ENCODE results near the gene OR6S1. TPM values are rescaled to one million over a fixed set of nuclear protein-coding genes. Genes with fewer than 3 reads are reported as not detected.

The OR6S1 gene
- total and polyA plus RNA-seq, 5 donors from 2014 or later = not detected

Other genes starting within 250 kb of the OR6S1 start
- 63.8 TPM for gene TEP1, start 228.2 kb downstream of the OR6S1 start, total RNA-seq
- 1 to 10 TPM; 2.8 to 7.1 (median 5.3) TPM for gene TEP1, start 228.2 kb downstream of the OR6S1 start, polyA plus RNA-seq
- gene KLHL33, start 205.5 kb downstream of the OR6S1 start, total RNA-seq = 0.72 TPM
- not detected for gene KLHL33, start 205.5 kb downstream of the OR6S1 start, polyA plus RNA-seq
- gene OSGEP, start 186.9 kb downstream of the OR6S1 start, total RNA-seq = 40.8 TPM
- 10 to 100 TPM; 27.3 to 34.2 (median 32.9) TPM for gene OSGEP, start 186.9 kb downstream of the OR6S1 start, polyA plus RNA-seq
- 72.6 TPM for gene APEX1, start 186.5 kb downstream of the OR6S1 start, total RNA-seq
- 100 to 1,000 TPM in 2 of 4 donors, 10 to 100 TPM in 2; 81.8 to 121 (median 101) TPM for gene APEX1, start 186.5 kb downstream of the OR6S1 start, polyA plus RNA-seq
- gene PIP4P1, start 180.3 kb downstream of the OR6S1 start, total RNA-seq = 65.6 TPM
- 10 to 100 TPM; 24.7 to 38.3 (median 30.4) TPM for gene PIP4P1, start 180.3 kb downstream of the OR6S1 start, polyA plus RNA-seq
- 33.4 TPM for gene PNP, start 172.3 kb downstream of the OR6S1 start, total RNA-seq
- 10 to 100 TPM; 28.8 to 42.5 (median 40.3) TPM for gene PNP, start 172.3 kb downstream of the OR6S1 start, polyA plus RNA-seq
- gene RNASE10, start 136.2 kb downstream of the OR6S1 start, total RNA-seq = not detected
- under 1 TPM in 1 of 4 donors, not detected in 3; 0.33 TPM for gene RNASE10, start 136.2 kb downstream of the OR6S1 start, polyA plus RNA-seq
- gene RNASE9, start 80.6 kb downstream of the OR6S1 start, total RNA-seq = not detected
- gene RNASE9, start 80.6 kb downstream of the OR6S1 start, polyA plus RNA-seq = not detected
- gene RNASE11, start 53.7 kb downstream of the OR6S1 start, total RNA-seq = not detected
- not detected for gene RNASE11, start 53.7 kb downstream of the OR6S1 start, polyA plus RNA-seq
- not detected for gene RNASE12, start 50.3 kb downstream of the OR6S1 start, total RNA-seq
- not detected for gene RNASE12, start 50.3 kb downstream of the OR6S1 start, polyA plus RNA-seq
- 0.17 TPM for gene RNASE4, start 42.9 kb upstream of the OR6S1 start, total RNA-seq
- gene RNASE4, start 42.9 kb upstream of the OR6S1 start, polyA plus RNA-seq = 1 to 10 TPM in 3 of 4 donors, under 1 TPM in 1; 0.75 to 4.1 (median 2.9) TPM
- 0.62 TPM for gene ANG, start 47.1 kb upstream of the OR6S1 start, total RNA-seq
- gene ANG, start 47.1 kb upstream of the OR6S1 start, polyA plus RNA-seq = 1 to 10 TPM in 2 of 4 donors, under 1 TPM in 2; 0.59 to 2.3 (median 1.1) TPM
- not detected for gene EDDM3A, start 104.2 kb upstream of the OR6S1 start, total RNA-seq
- not detected for gene EDDM3A, start 104.2 kb upstream of the OR6S1 start, polyA plus RNA-seq
- not detected for gene EDDM3B, start 126.7 kb upstream of the OR6S1 start, total RNA-seq
- gene EDDM3B, start 126.7 kb upstream of the OR6S1 start, polyA plus RNA-seq = not detected
- gene RNASE6, start 139.6 kb upstream of the OR6S1 start, total RNA-seq = 1.3 TPM
- 1 to 10 TPM in 2 of 4 donors, under 1 TPM in 2; 0.24 to 6.3 (median 0.95) TPM for gene RNASE6, start 139.6 kb upstream of the OR6S1 start, polyA plus RNA-seq
- not detected for gene RNASE1, start 161.2 kb upstream of the OR6S1 start, total RNA-seq
- gene RNASE1, start 161.2 kb upstream of the OR6S1 start, polyA plus RNA-seq = not detected
- gene RNASE3, start 249.7 kb upstream of the OR6S1 start, total RNA-seq = not detected
- gene RNASE3, start 249.7 kb upstream of the OR6S1 start, polyA plus RNA-seq = not detected